Measurements from ENCODE around the gene OPCML.

DNA sequence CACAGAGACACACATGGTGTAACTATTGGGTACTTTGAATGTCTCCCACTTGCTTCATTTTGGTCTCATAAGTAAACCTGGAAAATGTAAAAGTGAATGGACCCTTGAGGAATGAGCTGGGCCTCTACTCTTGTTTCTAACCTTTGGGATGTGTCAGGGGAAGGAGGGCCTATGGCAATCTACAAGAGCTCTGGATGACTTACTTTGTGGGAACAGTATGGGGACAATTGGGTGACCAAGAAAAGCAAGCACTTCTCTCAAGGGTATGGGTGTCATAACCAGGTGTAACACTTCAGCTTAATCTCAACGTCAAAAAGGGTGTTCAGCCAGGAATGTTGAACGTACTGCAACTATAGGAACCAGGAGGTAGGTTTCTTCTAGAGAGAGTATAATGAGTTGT is 144.0 kb downstream of the OPCML start:
- TF ChIP-seq, protein P1, sequence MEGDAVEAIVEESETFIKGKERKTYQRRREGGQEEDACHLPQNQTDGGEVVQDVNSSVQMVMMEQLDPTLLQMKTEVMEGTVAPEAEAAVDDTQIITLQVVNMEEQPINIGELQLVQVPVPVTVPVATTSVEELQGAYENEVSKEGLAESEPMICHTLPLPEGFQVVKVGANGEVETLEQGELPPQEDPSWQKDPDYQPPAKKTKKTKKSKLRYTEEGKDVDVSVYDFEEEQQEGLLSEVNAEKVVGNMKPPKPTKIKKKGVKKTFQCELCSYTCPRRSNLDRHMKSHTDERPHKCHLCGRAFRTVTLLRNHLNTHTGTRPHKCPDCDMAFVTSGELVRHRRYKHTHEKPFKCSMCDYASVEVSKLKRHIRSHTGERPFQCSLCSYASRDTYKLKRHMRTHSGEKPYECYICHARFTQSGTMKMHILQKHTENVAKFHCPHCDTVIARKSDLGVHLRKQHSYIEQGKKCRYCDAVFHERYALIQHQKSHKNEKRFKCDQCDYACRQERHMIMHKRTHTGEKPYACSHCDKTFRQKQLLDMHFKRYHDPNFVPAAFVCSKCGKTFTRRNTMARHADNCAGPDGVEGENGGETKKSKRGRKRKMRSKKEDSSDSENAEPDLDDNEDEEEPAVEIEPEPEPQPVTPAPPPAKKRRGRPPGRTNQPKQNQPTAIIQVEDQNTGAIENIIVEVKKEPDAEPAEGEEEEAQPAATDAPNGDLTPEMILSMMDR (IDR thresholded peaks at IDR 0.05; ENCODE audit: low read depth, low read length, poor library complexity, severe bottlenecking), result no peak
- TF ChIP-seq EZH2phosphoT487 (IDR thresholded peaks at IDR 0.05; ENCODE audit: borderline replicate concordance, low read length), result no peak

Measured in DOHH2 (cell line).